CD4-positive, alpha-beta T cell treated with Interleukin-6 at 100 ng/mL for 8 hours (primary cell): Measurements from ENCODE around the gene HEXD.

Experiments
- DNase-seq: peaks from one replicate; pipeline ENCODE4 v3.0.0-alpha.2; 2020; ENCODE audit warnings: mixed read lengths, low spot score

HEXD gene

DNA sequence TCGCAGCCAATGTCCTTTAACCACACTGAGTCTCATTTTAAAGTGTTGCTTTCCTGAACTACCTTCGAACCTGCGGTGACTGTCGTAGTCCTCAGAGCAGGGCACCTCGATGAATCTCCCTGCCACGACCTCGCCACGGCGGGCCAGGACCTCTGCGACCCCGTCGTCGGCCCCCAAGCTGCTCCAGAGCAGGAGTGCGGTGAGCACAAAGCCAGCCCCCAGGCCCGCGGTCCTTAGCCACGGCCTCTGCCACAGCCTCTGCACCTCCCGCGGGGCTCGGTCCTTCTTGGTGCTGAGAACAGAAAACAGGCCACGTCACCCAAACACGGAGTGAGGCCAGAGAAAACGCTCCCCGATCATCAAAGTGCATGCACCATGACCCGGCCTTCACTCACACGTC lies 2.8 kb upstream of the HEXD start:
- DNase-seq, result no peak

- DNase-seq, result no peak
These were observed 2.4 kb upstream of the HEXD start for GRCh38 chr17:82415786-82416185.

DNA sequence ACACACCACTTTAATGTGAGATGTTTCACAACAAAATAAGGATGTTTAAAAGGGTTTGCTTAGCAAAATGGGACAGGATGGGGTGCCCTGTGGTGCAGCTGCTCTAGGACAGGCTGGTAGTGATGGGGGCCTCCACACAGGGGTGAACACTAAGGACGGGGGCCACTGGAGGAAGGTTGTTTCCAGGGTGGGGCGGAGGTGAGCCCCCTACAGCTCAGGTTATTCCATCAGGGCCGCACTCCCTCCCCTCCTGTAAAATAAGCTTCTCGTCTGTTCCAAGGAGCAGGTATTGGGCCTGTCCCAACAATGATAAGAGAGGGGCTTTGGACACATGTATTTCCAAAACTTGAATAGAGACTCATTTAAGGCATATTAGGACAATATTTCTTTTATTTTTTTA lies 1.9 kb upstream of the HEXD start:
- no peak for DNase-seq

DNA sequence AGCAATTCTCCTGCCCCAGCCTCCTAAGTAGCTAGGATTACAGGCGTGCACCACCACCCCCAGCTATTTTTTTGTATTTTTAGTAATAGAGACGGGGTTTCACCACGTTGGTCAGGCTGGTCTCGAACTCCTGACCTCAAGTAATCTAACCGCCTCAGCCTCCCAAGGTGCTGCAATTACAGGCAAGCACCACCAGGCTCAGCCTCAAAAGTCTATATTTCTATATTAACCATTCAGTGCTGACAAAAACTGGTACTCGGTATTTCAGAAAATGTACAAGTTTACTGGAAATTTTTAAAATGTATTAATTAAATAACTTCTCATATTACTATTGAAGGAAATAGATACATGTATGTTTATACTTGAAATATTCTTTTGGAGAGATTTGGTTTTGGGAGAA lies 1.4 kb upstream of the HEXD start:
- no peak for DNase-seq

DNA sequence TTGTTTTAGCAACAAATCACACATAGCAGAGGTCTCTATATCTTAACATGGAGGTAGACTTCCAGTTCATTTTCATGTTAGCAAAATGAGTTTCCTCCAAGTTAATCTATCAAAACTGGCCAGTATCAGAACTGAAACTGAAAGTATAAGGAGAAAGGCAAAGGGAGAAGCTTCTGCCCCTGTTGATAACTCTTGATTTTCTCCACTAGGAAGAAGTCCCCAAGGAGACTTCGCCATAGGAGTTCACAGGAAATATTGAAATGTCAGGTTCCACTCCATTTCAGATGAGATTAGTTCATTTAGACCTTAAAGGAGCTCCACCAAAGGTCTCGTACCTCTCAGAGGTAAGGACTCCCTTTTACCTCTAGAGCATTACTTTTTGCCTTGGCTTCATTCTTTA lies 1.4 kb downstream of the HEXD start:
- no peak for DNase-seq

GRCh38 chr17:82424001-82424862 lies 6.1 kb downstream of the HEXD start:
- peak; percentile 46 for DNase-seq

GRCh38 chr17:82424863-82425159 lies 6.7 kb downstream of the HEXD start:
- no peak for DNase-seq

- DNase-seq, result no peak
These were observed 10.4 kb downstream of the HEXD start for GRCh38 chr17:82428546-82428945.

DNA sequence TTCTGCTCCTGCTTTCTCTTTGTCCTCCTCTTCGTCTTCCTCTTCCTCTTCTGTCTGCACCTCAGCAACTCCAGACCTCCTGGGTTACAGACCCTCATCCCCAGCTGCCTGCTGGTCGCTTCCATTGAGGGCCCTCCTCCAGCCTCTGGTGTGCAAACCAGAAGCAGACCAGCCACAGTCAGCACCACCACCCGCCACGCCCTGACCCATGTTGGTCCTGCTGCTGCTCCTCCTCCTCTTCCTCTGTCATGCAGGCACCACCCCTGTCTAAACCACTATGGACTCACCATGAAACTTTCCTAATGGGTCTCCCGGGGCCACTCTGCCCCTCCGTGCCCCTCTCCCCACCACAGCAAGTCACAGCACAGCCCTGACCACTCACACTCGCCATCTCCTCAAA lies 11.7 kb downstream of the HEXD start:
- no peak for DNase-seq

- no peak for DNase-seq
These were observed 13.9 kb downstream of the HEXD start for GRCh38 chr17:82432017-82432416.

- DNase-seq, result no peak
These were observed 15.5 kb downstream of the HEXD start for GRCh38 chr17:82433560-82434215.

DNA sequence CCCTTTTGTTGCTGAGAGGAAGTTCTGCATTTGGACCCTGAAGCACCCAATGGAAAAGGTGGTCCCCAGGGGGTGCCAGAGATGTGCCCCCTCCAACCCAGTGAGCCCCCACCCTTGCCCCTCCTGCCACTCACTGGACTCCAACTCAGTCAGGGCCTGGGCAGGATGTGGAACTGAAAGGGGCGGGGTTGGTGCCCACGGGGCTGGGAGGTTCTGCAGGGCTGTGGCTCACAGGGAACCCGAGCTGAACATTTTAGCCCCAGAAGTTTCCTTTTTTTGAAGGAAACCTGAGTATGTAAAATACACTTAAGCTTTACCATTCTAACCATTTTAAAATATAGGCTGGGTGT lies 16.0 kb downstream of the HEXD start:
- DNase-seq, result peak; percentile 27

- no peak for DNase-seq
These were observed 17.0 kb downstream of the HEXD start for GRCh38 chr17:82435103-82435502.

GRCh38 chr17:82435601-82436583 lies 17.7 kb downstream of the HEXD start:
- DNase-seq, result no peak

- no peak for DNase-seq
These were observed 18.6 kb downstream of the HEXD start for GRCh38 chr17:82436601-82437324.

DNA sequence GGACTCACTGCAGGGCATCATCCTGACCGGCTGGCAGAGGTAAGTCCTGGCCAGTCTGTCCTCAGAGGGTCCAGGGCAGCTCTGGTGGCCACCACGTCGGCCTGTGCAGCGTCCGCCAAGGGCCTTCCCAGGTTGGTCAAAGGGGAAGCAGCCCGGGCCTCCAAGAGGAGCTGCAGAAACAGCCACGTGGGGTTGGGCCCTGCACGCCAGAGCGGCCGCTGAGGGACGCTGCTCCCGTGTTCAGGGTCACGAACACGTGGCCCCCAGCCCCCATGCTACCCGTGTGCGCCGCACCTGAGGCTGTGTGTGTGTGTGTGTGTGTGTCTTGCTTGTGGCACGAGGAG lies 19.1 kb downstream of the HEXD start:
- no peak for DNase-seq

- DNase-seq, result no peak
These were observed 20.4 kb downstream of the HEXD start for GRCh38 chr17:82438401-82439193.

GRCh38 chr17:82439194-82439828 lies 21.2 kb downstream of the HEXD start:
- no peak for DNase-seq

DNA sequence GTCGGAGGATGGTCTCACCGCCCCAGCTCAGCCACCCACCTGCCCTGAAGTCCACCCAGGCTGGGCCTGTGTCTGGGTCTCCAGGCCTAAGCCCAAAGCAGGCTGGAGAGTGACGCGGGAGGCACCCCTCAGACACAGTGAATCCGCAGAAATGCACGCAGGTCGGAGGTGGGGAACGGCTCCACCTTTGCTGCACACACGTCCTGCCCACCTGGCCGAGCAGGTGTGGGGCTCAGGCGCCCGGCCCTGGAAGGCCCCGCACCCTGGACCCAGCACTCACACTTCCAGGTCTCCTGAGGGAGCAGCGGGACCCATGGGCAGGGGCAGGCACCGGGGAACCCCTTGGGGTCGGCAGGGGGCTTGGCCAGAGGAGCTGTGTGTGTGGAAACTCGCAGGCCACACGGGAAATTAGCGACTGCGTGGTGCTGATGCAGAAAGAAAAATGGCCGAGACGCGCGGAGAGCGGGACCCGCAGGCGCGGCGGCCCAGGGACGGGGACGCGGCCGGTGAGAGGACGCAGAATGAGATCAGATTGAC lies 21.8 kb downstream of the HEXD start:
- DNase-seq, result no peak

DNA sequence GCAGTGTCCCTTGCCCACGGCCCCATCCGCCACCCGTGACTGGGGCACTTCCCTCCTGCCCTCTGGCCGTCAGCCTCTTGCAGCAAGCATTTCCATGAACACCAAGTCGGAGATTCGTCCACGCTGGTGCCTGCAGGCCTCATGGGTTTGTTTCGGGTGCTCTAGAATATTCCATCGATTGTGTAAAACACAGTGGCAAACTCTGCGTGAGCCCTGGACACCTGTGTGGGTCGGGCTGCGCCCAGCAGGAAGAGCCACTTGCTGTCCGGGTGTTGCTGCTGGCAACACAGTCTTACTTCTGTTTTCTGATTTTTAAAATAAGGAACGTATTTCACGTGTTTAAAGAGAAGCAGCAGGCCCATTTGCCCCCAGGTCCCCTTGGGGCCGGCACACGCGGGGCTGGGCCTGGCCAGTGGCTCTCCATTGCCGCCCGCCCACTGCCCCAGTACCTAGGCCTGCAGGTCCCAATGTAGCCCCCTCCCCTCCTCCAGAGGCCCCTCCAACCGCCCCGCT lies 22.4 kb downstream of the HEXD start:
- no peak for DNase-seq
